Measurements from ENCODE around the gene EPHB1.
A peak's percentile ranks its signal among the peaks of the same experiment; 100 is the strongest.

EPHB1 gene

GRCh38 chr3:134877788-134878187 lies 82.7 kb downstream of the EPHB1 start:
- H3K4me1 Mint-ChIP-seq = no peaks in the 10 kb centered on the region

GRCh38 chr3:134879990-134880389 lies 84.9 kb downstream of the EPHB1 start:
- Mint-ChIP-seq H3K4me1 (no peaks in the 10 kb centered on the region), H3K4me3 (no peak overlapping the region), H3K27ac (no peak overlapping the region), H3K9me3 (no peaks in the 10 kb centered on the region), H3K36me3 (no peaks in the 10 kb centered on the region), H3K27me3 (peaks cover 2% of the 10 kb centered on the region)
- DNase-seq (ENCODE audit: low spot score in 2 of 2) (no peak), ATAC-seq (ENCODE audit: low read depth) (no peak)

More at GRCh38 chr3:134877788-134878187, 82.7 kb downstream of the EPHB1 start:
- peaks cover 2% of the 10 kb centered on the region for H3K36me3 Mint-ChIP-seq
- DNase-seq (ENCODE audit: low spot score in 2 of 2) = no peak
- H3K27ac Mint-ChIP-seq = no peak overlapping the region
- no peak overlapping the region for H3K4me3 Mint-ChIP-seq
- H3K27me3 Mint-ChIP-seq = peaks cover 4% of the 10 kb centered on the region
- peaks cover 3% of the 10 kb centered on the region for H3K9me3 Mint-ChIP-seq
- no peak for ATAC-seq (ENCODE audit: low read depth)

GRCh38 chr3:134880431-134880830 lies 85.4 kb downstream of the EPHB1 start:
- H3K27ac Mint-ChIP-seq = no peak overlapping the region

GRCh38 chr3:134881305-134881704 lies 86.2 kb downstream of the EPHB1 start:
- H3K4me3 Mint-ChIP-seq = no peak overlapping the region
- H3K27ac Mint-ChIP-seq = no peak overlapping the region
- DNase-seq (ENCODE audit: low spot score in 2 of 2) = no peak
- H3K4me1 Mint-ChIP-seq = peaks cover 7% of the 10 kb centered on the region
- no peaks in the 10 kb centered on the region for H3K9me3 Mint-ChIP-seq
- no peak for ATAC-seq (ENCODE audit: low read depth)
- H3K27me3 Mint-ChIP-seq = no peaks in the 10 kb centered on the region
- H3K36me3 Mint-ChIP-seq = no peaks in the 10 kb centered on the region

More at GRCh38 chr3:134880431-134880830, 85.4 kb downstream of the EPHB1 start:
- H3K4me3 Mint-ChIP-seq = no peak overlapping the region
- ATAC-seq (ENCODE audit: low read depth) = no peak
- peaks cover 2% of the 10 kb centered on the region for H3K27me3 Mint-ChIP-seq
- no peak for DNase-seq (ENCODE audit: low spot score in 2 of 2)
- no peaks in the 10 kb centered on the region for H3K9me3 Mint-ChIP-seq
- H3K4me1 Mint-ChIP-seq = no peaks in the 10 kb centered on the region
- no peaks in the 10 kb centered on the region for H3K36me3 Mint-ChIP-seq

- H3K27ac Mint-ChIP-seq = no peak overlapping the region
- H3K27me3 Mint-ChIP-seq = no peaks in the 10 kb centered on the region
- H3K4me3 Mint-ChIP-seq = no peak overlapping the region
- H3K9me3 Mint-ChIP-seq = no peaks in the 10 kb centered on the region
- H3K4me1 Mint-ChIP-seq = peaks cover 17% of the 10 kb centered on the region
- H3K36me3 Mint-ChIP-seq = no peaks in the 10 kb centered on the region
- DNase-seq (ENCODE audit: low spot score in 2 of 2) = no peak
- ATAC-seq (ENCODE audit: low read depth) = no peak
Measured at GRCh38 chr3:134883697-134884385, 88.8 kb downstream of the EPHB1 start.

- DNase-seq (ENCODE audit: low spot score in 2 of 2) (no peak), ATAC-seq (ENCODE audit: low read depth) (peak; percentile 56)
- no peaks in the 10 kb centered on the region for H3K27me3 Mint-ChIP-seq
- no peaks in the 10 kb centered on the region for H3K36me3 Mint-ChIP-seq
- H3K9me3 Mint-ChIP-seq = no peaks in the 10 kb centered on the region
- H3K4me1 Mint-ChIP-seq = peaks cover 17% of the 10 kb centered on the region
- no peak overlapping the region for H3K4me3 Mint-ChIP-seq
- no peak overlapping the region for H3K27ac Mint-ChIP-seq
Measured at GRCh38 chr3:134885877-134886621, 91.0 kb downstream of the EPHB1 start.

- DNase-seq (ENCODE audit: low spot score in 2 of 2) (no peak), ATAC-seq (ENCODE audit: low read depth) (no peak)
- Mint-ChIP-seq H3K27me3 (no peaks in the 10 kb centered on the region), H3K27ac (no peak overlapping the region), H3K4me1 (peaks cover 17% of the 10 kb centered on the region), H3K9me3 (peaks cover 1% of the 10 kb centered on the region), H3K36me3 (no peaks in the 10 kb centered on the region), H3K4me3 (no peak overlapping the region)
Measured at GRCh38 chr3:134886991-134887390, 91.9 kb downstream of the EPHB1 start.

- Mint-ChIP-seq H3K4me3 (no peak overlapping the region), H3K36me3 (no peaks in the 10 kb centered on the region), H3K4me1 (peaks cover 17% of the 10 kb centered on the region), H3K27ac (no peak overlapping the region), H3K27me3 (no peaks in the 10 kb centered on the region), H3K9me3 (peaks cover 1% of the 10 kb centered on the region)
- ATAC-seq (ENCODE audit: low read depth) = no peak
- no peak for DNase-seq (ENCODE audit: low spot score in 2 of 2)
Measured at GRCh38 chr3:134887536-134887935, 92.5 kb downstream of the EPHB1 start.

- H3K4me1 Mint-ChIP-seq = peaks cover 6% of the 10 kb centered on the region
- ATAC-seq (ENCODE audit: low read depth) = no peak
- H3K9me3 Mint-ChIP-seq = peaks cover 1% of the 10 kb centered on the region
- H3K27ac Mint-ChIP-seq = no peak overlapping the region
- DNase-seq (ENCODE audit: low spot score in 2 of 2) = no peak
- peaks cover 3% of the 10 kb centered on the region for H3K27me3 Mint-ChIP-seq
- H3K4me3 Mint-ChIP-seq = no peak overlapping the region
- no peaks in the 10 kb centered on the region for H3K36me3 Mint-ChIP-seq
Measured at GRCh38 chr3:134892326-134892725, 97.3 kb downstream of the EPHB1 start.

- no peak for DNase-seq (ENCODE audit: low spot score in 2 of 2)
- no peaks in the 10 kb centered on the region for H3K36me3 Mint-ChIP-seq
Measured at GRCh38 chr3:134892761-134893160, 97.7 kb downstream of the EPHB1 start.

GRCh38 chr3:134894533-134894932 lies 99.5 kb downstream of the EPHB1 start:
- Mint-ChIP-seq H3K4me1 (no peaks in the 10 kb centered on the region), H3K4me3 (no peak overlapping the region), H3K9me3 (peaks cover 1% of the 10 kb centered on the region), H3K36me3 (no peaks in the 10 kb centered on the region), H3K27ac (no peak overlapping the region), H3K27me3 (peaks cover 3% of the 10 kb centered on the region)
- DNase-seq (ENCODE audit: low spot score in 2 of 2) = no peak
- no peak for ATAC-seq (ENCODE audit: low read depth)

More at GRCh38 chr3:134892761-134893160, 97.7 kb downstream of the EPHB1 start:
- Mint-ChIP-seq H3K9me3 (peaks cover 1% of the 10 kb centered on the region), H3K27me3 (peaks cover 3% of the 10 kb centered on the region), H3K4me3 (no peak overlapping the region), H3K27ac (no peak overlapping the region), H3K4me1 (peaks cover 2% of the 10 kb centered on the region)
- ATAC-seq (ENCODE audit: low read depth) = no peak

GRCh38 chr3:134895181-134895580 lies 100.1 kb downstream of the EPHB1 start:
- H3K4me3 Mint-ChIP-seq = no peak overlapping the region
- H3K36me3 Mint-ChIP-seq = no peaks in the 10 kb centered on the region
- no peak overlapping the region for H3K27ac Mint-ChIP-seq
- H3K9me3 Mint-ChIP-seq = peaks cover 1% of the 10 kb centered on the region
- peaks cover 3% of the 10 kb centered on the region for H3K27me3 Mint-ChIP-seq
- DNase-seq (ENCODE audit: low spot score in 2 of 2) (no peak), ATAC-seq (ENCODE audit: low read depth) (no peak)
- no peaks in the 10 kb centered on the region for H3K4me1 Mint-ChIP-seq

GRCh38 chr3:134896141-134896540 lies 101.1 kb downstream of the EPHB1 start:
- Mint-ChIP-seq H3K4me3 (no peak overlapping the region), H3K36me3 (no peaks in the 10 kb centered on the region), H3K27ac (no peak overlapping the region), H3K4me1 (peaks cover 2% of the 10 kb centered on the region), H3K9me3 (peaks cover 1% of the 10 kb centered on the region), H3K27me3 (peaks cover 6% of the 10 kb centered on the region)
- no peak for DNase-seq (ENCODE audit: low spot score in 2 of 2)
- ATAC-seq (ENCODE audit: low read depth) = no peak

GRCh38 chr3:134896696-134897095 lies 101.6 kb downstream of the EPHB1 start:
- H3K4me1 Mint-ChIP-seq = peaks cover 2% of the 10 kb centered on the region
- no peak overlapping the region for H3K27ac Mint-ChIP-seq
- peaks cover 1% of the 10 kb centered on the region for H3K9me3 Mint-ChIP-seq
- H3K36me3 Mint-ChIP-seq = no peaks in the 10 kb centered on the region
- no peak overlapping the region for H3K4me3 Mint-ChIP-seq
- ATAC-seq (ENCODE audit: low read depth) (no peak), DNase-seq (ENCODE audit: low spot score in 2 of 2) (no peak)
- peaks cover 6% of the 10 kb centered on the region for H3K27me3 Mint-ChIP-seq
